HL-60 (cell line): ENCODE data around the gene CAMKMT.

ENCODE experiments used
- CTCF ChIP-seq: IDR thresholded peaks from one replicate; pipeline ENCODE4 v1.5.1; 2011; ENCODE audit warnings: low read length, control low read depth, inconsistent platforms; ENCODE audit not compliant: insufficient read depth
- GABPA ChIP-seq: IDR thresholded peaks from 2 replicates; pipeline ENCODE4 v1.6.1; 2012; ENCODE audit warnings: low read depth
- POLR2AphosphoS5 ChIP-seq: IDR thresholded peaks from 2 replicates; pipeline ENCODE4 v1.6.1; 2012; ENCODE audit warnings: low read depth

GRCh38 chr2:44801841-44802776 is 440.4 kb downstream of the CAMKMT start:
- TF ChIP-seq CTCF (no peak), POLR2AphosphoS5 (no peak), GABPA (no peak)
